Measurements from ENCODE around the gene FOSL2.

GRCh38 chr2:28450901-28451565 lies 58.4 kb downstream of the FOSL2 start:
- TF ChIP-seq YY1 (IDR thresholded peaks at IDR 0.05; ENCODE audit: insufficient read depth, insufficient read length) (no peak), ZNF274 (IDR thresholded peaks at IDR 0.05; ENCODE audit: low read depth, low read length) (no peak), SUZ12 (IDR thresholded peaks at IDR 0.05; ENCODE audit: extremely low read depth, insufficient read depth, insufficient read length) (no peak)
